NB4 (cell line): ENCODE measurements around the gene MTLN.
"Not testable (repeated sequence)": the region's sequence is repeated elsewhere in the genome, so short reads cannot be mapped to it uniquely, and the experiment has no call there.

Experiments used
- POLR2A ChIP-seq: IDR thresholded peaks from 2 replicates; pipeline ENCODE4 v1.6.1; 2011; ENCODE audit warnings: mild to moderate bottlenecking; ENCODE audit not compliant: insufficient read length; ENCODE audit errors: extremely low read depth
- TF ChIP-seq, protein P1 (sequence below): IDR thresholded peaks from one replicate; pipeline ENCODE4 v1.5.1; 2012; ENCODE audit warnings: low read depth, low read length
- TF ChIP-seq, protein P2 (sequence below): IDR thresholded peaks from 2 replicates; pipeline ENCODE4 v1.6.1; 2011; ENCODE audit warnings: low read depth, low read length

DNA sequence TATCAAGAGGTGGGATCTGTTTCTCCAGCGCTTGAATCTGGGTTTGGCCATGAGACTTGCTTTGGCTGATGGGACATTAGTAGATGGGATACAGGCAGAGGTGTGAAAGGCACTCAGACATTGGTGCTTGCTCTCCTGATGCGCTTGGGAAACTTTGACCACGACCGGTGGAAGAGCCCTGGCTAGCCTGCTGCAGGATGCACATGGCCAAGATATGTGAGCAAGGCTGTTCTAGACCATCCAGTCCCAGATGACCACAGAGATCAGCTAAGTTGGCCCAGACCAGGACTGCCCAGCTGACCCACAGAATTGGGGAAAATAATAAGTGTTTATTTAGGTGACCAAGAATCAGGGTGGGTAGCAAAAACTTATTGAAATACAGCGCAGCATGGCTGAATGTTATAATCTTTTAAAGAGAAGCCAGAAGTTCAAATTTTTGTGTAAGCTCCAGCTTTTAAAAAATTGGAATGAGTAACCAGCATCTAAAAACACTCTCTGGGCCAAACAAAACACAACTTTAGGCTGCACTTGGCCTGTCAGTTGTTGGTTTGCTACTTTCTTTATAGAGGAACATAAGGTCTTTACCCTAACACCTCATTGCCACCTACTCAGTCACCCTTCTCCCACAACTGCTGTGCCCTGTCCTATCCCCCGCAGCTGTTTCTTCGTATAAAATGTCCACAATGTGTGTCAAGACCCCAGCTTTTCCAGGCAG is 35.9 kb upstream of the MTLN start:
- TF ChIP-seq, protein P1, sequence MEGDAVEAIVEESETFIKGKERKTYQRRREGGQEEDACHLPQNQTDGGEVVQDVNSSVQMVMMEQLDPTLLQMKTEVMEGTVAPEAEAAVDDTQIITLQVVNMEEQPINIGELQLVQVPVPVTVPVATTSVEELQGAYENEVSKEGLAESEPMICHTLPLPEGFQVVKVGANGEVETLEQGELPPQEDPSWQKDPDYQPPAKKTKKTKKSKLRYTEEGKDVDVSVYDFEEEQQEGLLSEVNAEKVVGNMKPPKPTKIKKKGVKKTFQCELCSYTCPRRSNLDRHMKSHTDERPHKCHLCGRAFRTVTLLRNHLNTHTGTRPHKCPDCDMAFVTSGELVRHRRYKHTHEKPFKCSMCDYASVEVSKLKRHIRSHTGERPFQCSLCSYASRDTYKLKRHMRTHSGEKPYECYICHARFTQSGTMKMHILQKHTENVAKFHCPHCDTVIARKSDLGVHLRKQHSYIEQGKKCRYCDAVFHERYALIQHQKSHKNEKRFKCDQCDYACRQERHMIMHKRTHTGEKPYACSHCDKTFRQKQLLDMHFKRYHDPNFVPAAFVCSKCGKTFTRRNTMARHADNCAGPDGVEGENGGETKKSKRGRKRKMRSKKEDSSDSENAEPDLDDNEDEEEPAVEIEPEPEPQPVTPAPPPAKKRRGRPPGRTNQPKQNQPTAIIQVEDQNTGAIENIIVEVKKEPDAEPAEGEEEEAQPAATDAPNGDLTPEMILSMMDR: not testable (repeated sequence)
- TF ChIP-seq, protein P2, sequence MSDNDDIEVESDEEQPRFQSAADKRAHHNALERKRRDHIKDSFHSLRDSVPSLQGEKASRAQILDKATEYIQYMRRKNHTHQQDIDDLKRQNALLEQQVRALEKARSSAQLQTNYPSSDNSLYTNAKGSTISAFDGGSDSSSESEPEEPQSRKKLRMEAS: not testable (repeated sequence)
- TF ChIP-seq POLR2A: not testable (repeated sequence)
